Upper lobe of left lung (tissue), 6 donors: ENCODE results near the gene ZNF567. TPM values are rescaled to one million over a fixed set of nuclear protein-coding genes. Genes with fewer than 3 reads are reported as not detected.

Experiments
- ATAC-seq, 2 donors: fragments of 200-7000 bp; cut with Tn5 transposase; one replicate each; pipeline ENCODE4 v1.9.1; 2022; ENCODE audit warnings: mild to moderate bottlenecking in 2 of 2, moderate library complexity in 2 of 2; ENCODE audit not compliant: low FRiP score in 2 of 2
- DNase-seq, 2 donors: peaks; one replicate each; pipeline ENCODE4 v3.0.0-alpha.2; 2019 to 2020
- H3K27ac ChIP-seq, 4 donors: fragments of 200-600 bp; sonication (generic); one replicate each; pipeline ENCODE4 v1.5.1; 2016 to 2019
- H3K27me3 ChIP-seq, 4 donors: fragments of 200-600 bp; sonication (generic); one replicate each; pipeline ENCODE4 v1.5.1; 2017 to 2019
- H3K36me3 ChIP-seq, 4 donors: fragments of 200-600 bp; sonication (generic); one replicate each; pipeline ENCODE4 v1.5.1; 2016 to 2019
- H3K4me1 ChIP-seq, 4 donors: fragments of 200-600 bp; sonication (generic); one replicate each; pipeline ENCODE4 v1.5.1; 2018 to 2019
- H3K4me3 ChIP-seq, 4 donors: fragments of 200-600 bp; sonication (generic); one replicate each; pipeline ENCODE4 v1.5.1; 2017 to 2019; ENCODE audit warnings: mild to moderate bottlenecking in 2 of 4, moderate library complexity in 1 of 4
- H3K9me3 ChIP-seq, 4 donors: fragments of 200-600 bp; sonication (generic); one replicate each; pipeline ENCODE4 v1.5.1; 2018 to 2019
- EP300 ChIP-seq, 4 donors: sonication (generic); formaldehyde crosslinking; IDR thresholded peaks; one replicate each; pipeline ENCODE4 v1.5.1; 2017; ENCODE audit warnings: antibody characterized with exemption in 4 of 4, control low read depth in 2 of 4
- POLR2A ChIP-seq, 4 donors: fragments of 450-650 bp; IDR thresholded peaks; one replicate each; pipeline ENCODE4 v1.5.1; 2016 to 2017; ENCODE audit warnings: antibody characterized with exemption in 4 of 4, mild to moderate bottlenecking in 2 of 4
- POLR2AphosphoS5 ChIP-seq, 2 donors: sonication (generic); formaldehyde crosslinking; IDR thresholded peaks; one replicate each; pipeline ENCODE4 v1.5.1; 2017; ENCODE audit warnings: antibody characterized with exemption in 2 of 2
- whole genome bisulfite sequencing, 2 donors: methylation state at CpG; one replicate each; pipeline ENCODE4 v1.1.5; 2017 to 2018; 5-methylcytosine and 5-hydroxymethylcytosine counted together
- total RNA-seq, 6 donors: library from RNA; depleted of rRNA in 4 of 6; stranded (reverse); fragments of >200 nt in 4 of 6; gene quantifications; one replicate each; pipeline versions ENCODE4 v1.1.0 to v1.2.1, GENCODE V29; 2016 to 2021
- TF ChIP-seq, protein P1 (sequence below), 6 experiments: fragments of 450-650 bp in 4 of 6; fragments of 200-600 bp in 2 of 6; sonication (generic) in 2 of 6; IDR thresholded peaks; one replicate each; pipeline ENCODE4 v1.5.1; 2016 to 2019; ENCODE audit warnings: antibody characterized with exemption in 6 of 6
- donor health status: DM: no; HTN: no; CAD: no; lungs with moderate emphysema.
- donor health status: DM: no; HTN: yes; CAD: no; lungs with severe emphysema.

ZNF567 gene
- total RNA-seq, 6 donors from 2014 or later = 4.4 to 23.0 (median 6.1) TPM

GRCh38 chr19:36665832-36666231 lies 21.6 kb upstream of the ZNF567 start:
- no peak for DNase-seq
- H3K4me1 ChIP-seq = peaks cover 7 to 19% (median 14%) of the 10 kb centered on the region in 4 donors
- H3K36me3 ChIP-seq = peaks cover 0 to 32% (median 14%) of the 10 kb centered on the region in 4 donors
- H3K9me3 ChIP-seq = peaks cover 0 to 39% (median 36%) of the 10 kb centered on the region in 4 donors
- H3K4me3 ChIP-seq = peak overlapping the region in 3 of 4 donors; percentile 63 to 74 (median 72)
- H3K27ac ChIP-seq = peak overlapping the region in 1 of 4 donors; percentile 85
- no peak for TF ChIP-seq POLR2A (IDR thresholded peaks at IDR 0.05)
- TF ChIP-seq, protein P1, sequence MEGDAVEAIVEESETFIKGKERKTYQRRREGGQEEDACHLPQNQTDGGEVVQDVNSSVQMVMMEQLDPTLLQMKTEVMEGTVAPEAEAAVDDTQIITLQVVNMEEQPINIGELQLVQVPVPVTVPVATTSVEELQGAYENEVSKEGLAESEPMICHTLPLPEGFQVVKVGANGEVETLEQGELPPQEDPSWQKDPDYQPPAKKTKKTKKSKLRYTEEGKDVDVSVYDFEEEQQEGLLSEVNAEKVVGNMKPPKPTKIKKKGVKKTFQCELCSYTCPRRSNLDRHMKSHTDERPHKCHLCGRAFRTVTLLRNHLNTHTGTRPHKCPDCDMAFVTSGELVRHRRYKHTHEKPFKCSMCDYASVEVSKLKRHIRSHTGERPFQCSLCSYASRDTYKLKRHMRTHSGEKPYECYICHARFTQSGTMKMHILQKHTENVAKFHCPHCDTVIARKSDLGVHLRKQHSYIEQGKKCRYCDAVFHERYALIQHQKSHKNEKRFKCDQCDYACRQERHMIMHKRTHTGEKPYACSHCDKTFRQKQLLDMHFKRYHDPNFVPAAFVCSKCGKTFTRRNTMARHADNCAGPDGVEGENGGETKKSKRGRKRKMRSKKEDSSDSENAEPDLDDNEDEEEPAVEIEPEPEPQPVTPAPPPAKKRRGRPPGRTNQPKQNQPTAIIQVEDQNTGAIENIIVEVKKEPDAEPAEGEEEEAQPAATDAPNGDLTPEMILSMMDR (IDR thresholded peaks at IDR 0.05) = no peak
- TF ChIP-seq POLR2AphosphoS5 (IDR thresholded peaks at IDR 0.05) = no peak
- no peak for TF ChIP-seq EP300 (IDR thresholded peaks at IDR 0.05)
- H3K27me3 ChIP-seq = no peaks in the 10 kb centered on the region
- no peak for ATAC-seq
- WGBS, 2 donors = 57 to 64% methylated on average over 14 of the region's 14 CpGs

DNA sequence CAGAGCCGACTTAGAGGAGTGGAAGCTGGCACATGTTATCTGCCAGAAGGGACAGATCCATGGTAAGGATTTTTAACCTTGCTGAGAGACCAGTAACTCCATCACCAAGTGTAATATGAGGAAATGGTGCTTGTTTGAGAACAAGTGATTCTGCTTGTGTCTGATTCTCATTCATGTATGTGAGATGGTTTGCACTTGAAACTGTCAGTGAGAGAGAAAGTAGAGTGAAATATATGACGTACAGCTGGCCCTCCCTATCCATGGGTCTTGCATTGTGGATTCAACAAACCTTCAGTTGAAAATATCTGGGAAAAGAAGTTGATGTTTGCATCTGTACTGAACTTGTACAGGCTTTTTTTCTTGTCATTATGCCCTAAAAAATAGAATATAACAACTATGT lies 18.8 kb upstream of the ZNF567 start:
- no peak overlapping the region for H3K4me3 ChIP-seq
- peaks cover 0 to 50% (median 36%) of the 10 kb centered on the region in 4 donors for H3K9me3 ChIP-seq
- H3K4me1 ChIP-seq = peaks cover 7 to 19% (median 14%) of the 10 kb centered on the region in 4 donors
- ATAC-seq = no peak
- no peak overlapping the region for H3K27ac ChIP-seq
- DNase-seq = no peak
- TF ChIP-seq POLR2AphosphoS5 (IDR thresholded peaks at IDR 0.05) (no peak), EP300 (IDR thresholded peaks at IDR 0.05) (no peak), POLR2A (IDR thresholded peaks at IDR 0.05) (no peak)
- TF ChIP-seq, protein P1 (IDR thresholded peaks at IDR 0.05) = no peak
- 89 to 95% methylated on average over 2 of the region's 2 CpGs for WGBS, 2 donors
- peaks cover 0 to 13% (median 6%) of the 10 kb centered on the region in 4 donors for H3K36me3 ChIP-seq
- no peaks in the 10 kb centered on the region for H3K27me3 ChIP-seq

DNA sequence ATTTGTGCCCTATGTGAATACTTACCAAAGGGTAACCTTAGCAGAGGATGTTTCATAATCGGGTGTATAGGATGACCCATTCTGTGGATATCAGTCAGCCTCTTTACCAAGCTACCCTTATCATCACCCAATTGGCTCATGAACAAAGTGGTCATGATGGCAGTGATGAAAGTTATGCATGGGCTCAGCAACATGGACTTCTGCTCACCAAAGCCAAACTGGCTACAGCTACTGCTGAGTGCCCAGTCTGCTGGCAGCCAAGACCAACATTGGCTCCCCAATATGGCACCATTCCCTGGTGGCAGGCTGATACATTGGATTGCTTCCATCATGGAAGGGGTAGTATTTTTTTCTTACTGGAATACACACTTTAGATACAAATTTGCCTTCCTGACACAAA lies 15.0 kb upstream of the ZNF567 start:
- peaks cover 0 to 4% (median 0%) of the 10 kb centered on the region in 4 donors for H3K36me3 ChIP-seq
- no peak for ATAC-seq

DNA sequence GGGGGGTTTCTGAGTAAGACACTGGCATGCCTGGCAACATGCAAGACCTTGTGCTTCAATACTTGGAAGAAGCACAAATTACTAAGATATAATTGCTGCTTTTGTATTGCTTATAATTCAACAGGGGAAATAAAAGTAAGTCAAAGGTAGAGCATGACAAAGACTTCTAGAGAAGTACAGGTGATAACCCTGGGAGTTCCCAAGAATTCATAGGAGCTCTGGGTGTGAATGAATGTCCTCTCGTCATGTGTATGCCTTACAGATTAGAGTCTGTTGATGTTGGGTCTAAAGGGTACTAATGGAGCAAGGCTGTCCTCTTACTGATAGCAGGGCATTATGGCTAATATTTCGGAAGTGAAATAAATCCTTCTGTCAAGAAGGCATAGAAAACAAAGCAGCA lies 13.2 kb upstream of the ZNF567 start:
- Histone ChIP-seq H3K27ac (no peak overlapping the region), H3K9me3 (peaks cover 11 to 82% (median 59%) of the 10 kb centered on the region in 4 donors), H3K27me3 (no peaks in the 10 kb centered on the region), H3K4me1 (no peaks in the 10 kb centered on the region), H3K36me3 (peaks cover 0 to 22% (median 8%) of the 10 kb centered on the region in 4 donors), H3K4me3 (no peak overlapping the region)
- TF ChIP-seq EP300 (IDR thresholded peaks at IDR 0.05) = no peak
- TF ChIP-seq POLR2A (IDR thresholded peaks at IDR 0.05) = no peak
- TF ChIP-seq, protein P1 (IDR thresholded peaks at IDR 0.05) = no peak
- TF ChIP-seq POLR2AphosphoS5 (IDR thresholded peaks at IDR 0.05) = no peak
- ATAC-seq (no peak), DNase-seq (no peak)
- WGBS, 2 donors = 97% methylated on average over 2 of the region's 2 CpGs

More for the DNA sequence above, 15.0 kb upstream of the ZNF567 start:
- no peak overlapping the region for H3K4me3 ChIP-seq
- peaks cover 0 to 12% (median 7%) of the 10 kb centered on the region in 4 donors for H3K4me1 ChIP-seq
- H3K9me3 ChIP-seq = peaks cover 3 to 73% (median 51%) of the 10 kb centered on the region in 4 donors
- no peaks in the 10 kb centered on the region for H3K27me3 ChIP-seq
- no peak overlapping the region for H3K27ac ChIP-seq
- 100% methylated on average over 1 of the region's 1 CpG for WGBS, 2 donors
- DNase-seq = no peak
- TF ChIP-seq POLR2AphosphoS5 (IDR thresholded peaks at IDR 0.05) (no peak), EP300 (IDR thresholded peaks at IDR 0.05) (no peak), POLR2A (IDR thresholded peaks at IDR 0.05) (no peak)
- TF ChIP-seq, protein P1 (IDR thresholded peaks at IDR 0.05) = no peak

GRCh38 chr19:36679455-36679854 lies 8.0 kb upstream of the ZNF567 start:
- no peak overlapping the region for H3K4me3 ChIP-seq
- H3K4me1 ChIP-seq = no peaks in the 10 kb centered on the region
- peaks cover 0 to 28% (median 10%) of the 10 kb centered on the region in 4 donors for H3K36me3 ChIP-seq
- no peak overlapping the region for H3K27ac ChIP-seq
- no peak for DNase-seq
- ATAC-seq = no peak
- H3K9me3 ChIP-seq = peaks cover 11 to 45% (median 44%) of the 10 kb centered on the region in 4 donors
- TF ChIP-seq, protein P1 (IDR thresholded peaks at IDR 0.05) = no peak
- TF ChIP-seq POLR2AphosphoS5 (IDR thresholded peaks at IDR 0.05) = no peak
- TF ChIP-seq EP300 (IDR thresholded peaks at IDR 0.05) = no peak
- TF ChIP-seq POLR2A (IDR thresholded peaks at IDR 0.05) = no peak
- H3K27me3 ChIP-seq = no peaks in the 10 kb centered on the region
